ENCODE results near the gene TRIP6. TPM values are rescaled to one million over a fixed set of nuclear protein-coding genes. Genes with fewer than 3 reads are reported as not detected.

TRIP6 gene
- total and polyA plus RNA-seq, 2 of the 8 experiments (the other 6 are each of a cell fraction or from before 2014, with no cell fraction given), result 88.4 to 103 TPM

GRCh38 chr7:100860702-100861615 is 6.2 kb upstream of the TRIP6 start:
- ChIA-PET CTCF (ENCODE audit: partially characterized antibody) (interaction anchor here (0.9 to 4.5 kb wide), 3 partner anchors 9 to 60 kb away, joined by 3 to 25 read pairs (median 6); partner anchors contain the start of gene SLC12A9), POLR2A (ENCODE audit: partially characterized antibody) (interaction anchor here (0.9 to 1.2 kb wide), 2 partner anchors 27 to 29 kb away, joined by 4 read pairs; partner anchors contain the start of gene UFSP1)
- Histone ChIP-seq H3K27ac (ENCODE audit: low read depth, low read length) (no peak overlapping the region), H3K4ac (replicated peaks; ENCODE audit: insufficient read length, low read depth, low read length) (no peak overlapping the region), H4K8ac (ENCODE audit: extremely low read depth, insufficient read depth, low read length) (no peak overlapping the region), H2BK5ac (ENCODE audit: low read depth, low read length) (no peak overlapping the region), H3K9me3 (ENCODE audit: insufficient read depth in 2 of 2, low read depth in 1 of 2, low read length in 1 of 2) (no peaks in the 10 kb centered on the region), H2BK120ac (replicated peaks; ENCODE audit: low read depth, low read length) (no peak overlapping the region), H2AFZ (ENCODE audit: low read length) (no peak overlapping the region), H3K27me3 (replicated peaks in 1 of 4; ENCODE audit: control insufficient read depth in 3 of 4, extremely low read depth in 1 of 4, insufficient read depth in 3 of 4, low read length in 3 of 4) (no peaks in the 10 kb centered on the region), H3K36me3 (ENCODE audit: control insufficient read depth in 2 of 4, insufficient read depth in 4 of 4, low read length in 3 of 4) (peaks cover 6 to 22% (median 11%) of the 10 kb centered on the region in 4 experiments; a peak in 7 of 8 replicates), H3K23me2 (ENCODE audit: low read depth, low read length) (no peaks in the 10 kb centered on the region), H3K4me3 (ENCODE audit: extremely low read depth in 1 of 4, insufficient read depth in 2 of 4, low read depth in 3 of 4, low read length in 4 of 4) (no peak overlapping the region), H2BK15ac (ENCODE audit: low read length) (no peak overlapping the region), H3K4me2 (ENCODE audit: insufficient read depth in 1 of 2, low read depth in 2 of 2, low read length in 2 of 2) (no peak overlapping the region), H3K23ac (ENCODE audit: insufficient read length) (no peak overlapping the region), H2BK12ac (ENCODE audit: low read depth, low read length) (no peak overlapping the region), H4K20me1 (replicated peaks in 1 of 2; ENCODE audit: control insufficient read depth in 1 of 2, insufficient read depth in 2 of 2, low read length in 2 of 2) (peaks cover 0 to 6% of the 10 kb centered on the region in 2 experiments), H3K79me1 (ENCODE audit: low read depth, low read length) (peaks cover 4% of the 10 kb centered on the region), H2BK20ac (ENCODE audit: low read length) (no peak overlapping the region), H4K91ac (replicated peaks; ENCODE audit: insufficient read length, low read length) (no peak overlapping the region), H3K56ac (replicated peaks; ENCODE audit: insufficient read length, low read depth, low read length) (no peak overlapping the region), H3K79me2 (ENCODE audit: control insufficient read depth in 1 of 2, insufficient read depth in 2 of 2, low read length in 2 of 2) (peaks cover 0 to under 1% of the 10 kb centered on the region in 2 experiments; a peak in 1 of 4 replicates), H3K9ac (replicated peaks in 1 of 4; ENCODE audit: extremely low read depth in 1 of 4, low read depth in 3 of 4, low read length in 3 of 4) (no peak overlapping the region), H3K14ac (ENCODE audit: insufficient read length) (no peak overlapping the region), H4K5ac (ENCODE audit: insufficient read length, low read depth, low read length) (no peak overlapping the region), H3K4me1 (replicated peaks in 1 of 4; ENCODE audit: control insufficient read depth in 3 of 4, insufficient read depth in 4 of 4, low read length in 3 of 4) (no peaks in the 10 kb centered on the region), H3K18ac (ENCODE audit: extremely low read depth, low read length) (no peak overlapping the region), H2AK5ac (ENCODE audit: low read depth, low read length) (no peak overlapping the region)
- 92% methylated on average over 14 of the region's 18 CpGs; no CpG with 5 or more reads in 1 of the 2 experiments for WGBS, 2 experiments (ENCODE audit: extremely low coverage in 1 of 2, insufficient coverage in 1 of 2, insufficient read length in 1 of 2, insufficient replicate concordance in 2 of 2, low coverage in 1 of 2, low lambda C conversion rate in 2 of 2, missing lambda C conversion rate in 1 of 2)
- no peak for FAIRE-seq
- DNase-seq (ENCODE audit: low read depth in 1 of 2, low spot score in 2 of 2), result no peak
- TF ChIP-seq SP4 (IDR thresholded peaks at IDR 0.05; ENCODE audit: low read length), result no peak
- TF ChIP-seq MAFK (IDR thresholded peaks at IDR 0.05; ENCODE audit: low read depth, low read length), result no peak
